WI38 (cell line): ENCODE measurements around the gene PDXK.
A peak's percentile ranks its signal among the peaks of the same experiment; 100 is the strongest.

Experiments
- H3K4me3 ChIP-seq: 2 replicates; pipeline ENCODE4 v1.5.1; 2011; ENCODE audit warnings: low read depth, mild to moderate bottlenecking, control low read depth, low read length
- CTCF ChIP-seq: IDR thresholded peaks from 2 replicates; pipeline ENCODE4 v1.5.1; 2012; ENCODE audit warnings: low read depth, mild to moderate bottlenecking, control low read depth, low read length

Gene PDXK

GRCh38 chr21:43771698-43772424, 52.9 kb downstream of the PDXK start:
- H3K4me3 ChIP-seq = no peak overlapping the region
- TF ChIP-seq CTCF = no peak

- H3K4me3 ChIP-seq = no peak overlapping the region
- TF ChIP-seq CTCF = no peak
Measured at GRCh38 chr21:43772425-43772821, 53.5 kb downstream of the PDXK start.

GRCh38 chr21:43774163-43774562, 55.2 kb downstream of the PDXK start:
- no peak overlapping the region; the same call in 1 of the 2 replicates for H3K4me3 ChIP-seq
- no peak for TF ChIP-seq CTCF

GRCh38 chr21:43775190-43775589, 56.3 kb downstream of the PDXK start:
- peak overlapping the region; percentile 91 for H3K4me3 ChIP-seq
- no peak for TF ChIP-seq CTCF

GRCh38 chr21:43775795-43776430, 57.0 kb downstream of the PDXK start, which contains the start of gene CSTB:
CSTB (minus strand) TSS chr21:43776308; CDS start chr21:43776269, 39 bp downstream.
- H3K4me3 ChIP-seq = peak within 1 kb of the TSS; percentile 91
- TF ChIP-seq CTCF = no peak

GRCh38 chr21:43777953-43778352, 59.0 kb downstream of the PDXK start:
- no peak overlapping the region for H3K4me3 ChIP-seq
- no peak for TF ChIP-seq CTCF
